H1 (cell line): ENCODE results near the gene ODAD3. TPM values are rescaled to one million over a fixed set of nuclear protein-coding genes. Genes with fewer than 3 reads are reported as not detected.
A peak's percentile ranks its signal among the peaks of the same experiment; 100 is the strongest.

Experiments used
- CTCF ChIA-PET: fragments of 300-600 bp; sonication (Branson Sonifier 250); formaldehyde crosslinking; loops from one replicate; lab custom pipeline; 2021; ENCODE audit not compliant: partially characterized antibody; lab: Charles Lee
- POLR2A ChIA-PET: fragments of 300-600 bp; sonication (Branson Sonifier 250); formaldehyde crosslinking; loops from one replicate; lab custom pipeline; 2021; ENCODE audit warnings: inconsistent platforms; ENCODE audit not compliant: partially characterized antibody; lab: Charles Lee
- DNase-seq, 2 experiments: peaks; one replicate each; pipeline versions ENCODE4 v3.0.0 to v3.0.0-alpha.2; 2010 to 2022; ENCODE audit warnings: low spot score in 2 of 2, low read depth in 1 of 2, mixed read lengths in 1 of 2
- FAIRE-seq: peaks from 2 replicates; lab custom pipeline; 2011; peaks lifted over from hg19 to GRCh38; lab: Jason Lieb, UNC
- H2AFZ ChIP-seq: 2 replicates; pipeline ENCODE4 v1.8.1; 2012; ENCODE audit warnings: low read length, inconsistent platforms
- H2AK5ac ChIP-seq: 2 replicates; pipeline ENCODE4 v1.6.1; 2013; ENCODE audit warnings: low read depth, low read length
- H2BK120ac ChIP-seq: replicated peaks from 2 replicates; pipeline ENCODE3; 2013; ENCODE audit warnings: low read depth, low read length, inconsistent platforms
- H2BK12ac ChIP-seq: 2 replicates; pipeline ENCODE4 v1.6.1; 2013; ENCODE audit warnings: low read depth, low read length
- H2BK15ac ChIP-seq: 2 replicates; pipeline ENCODE4 v1.6.1; 2013; ENCODE audit warnings: low read length
- H2BK20ac ChIP-seq: 2 replicates; pipeline ENCODE4 v1.6.1; 2013; ENCODE audit warnings: low read length
- H2BK5ac ChIP-seq: 2 replicates; pipeline ENCODE4 v1.6.1; 2013; ENCODE audit warnings: low read depth, low read length
- H3K14ac ChIP-seq: 2 replicates; pipeline ENCODE4 v1.6.1; 2013; ENCODE audit warnings: inconsistent platforms; ENCODE audit not compliant: insufficient read length
- H3K18ac ChIP-seq: 2 replicates; pipeline ENCODE4 v1.6.1; 2013; ENCODE audit warnings: low read length; ENCODE audit errors: extremely low read depth
- H3K23ac ChIP-seq: 2 replicates; pipeline ENCODE4 v1.6.1; 2013; ENCODE audit warnings: inconsistent platforms; ENCODE audit not compliant: insufficient read length
- H3K23me2 ChIP-seq: 2 replicates; pipeline ENCODE4 v1.6.1; 2013; ENCODE audit warnings: low read depth, low read length
- H3K27ac ChIP-seq: 2 replicates; pipeline ENCODE4 v1.6.1; 2011; ENCODE audit warnings: low read depth, low read length, inconsistent platforms
- H3K27me3 ChIP-seq, 4 experiments: replicated peaks in 1 of 4; 1 replicate in 1 of 4; 2 replicates in 3 of 4; pipeline versions ENCODE4 v1.6.1 to v1.8.1; 2011 to 2013; ENCODE audit warnings: low read length in 3 of 4, mild to moderate bottlenecking in 3 of 4, inconsistent platforms in 2 of 4, mixed read lengths in 2 of 4, moderate library complexity in 1 of 4; ENCODE audit not compliant: control insufficient read depth in 3 of 4, insufficient read depth in 3 of 4; ENCODE audit errors: extremely low read depth in 1 of 4
- H3K36me3 ChIP-seq, 4 experiments: 2 replicates each; pipeline versions ENCODE4 v1.6.1 to v1.8.1; 2011 to 2013; ENCODE audit warnings: mild to moderate bottlenecking in 4 of 4, low read length in 3 of 4, moderate library complexity in 2 of 4, control low read depth in 1 of 4, inconsistent platforms in 1 of 4; ENCODE audit not compliant: insufficient read depth in 4 of 4, control insufficient read depth in 2 of 4
- H3K4ac ChIP-seq: replicated peaks from 2 replicates; pipeline ENCODE3; 2013; ENCODE audit warnings: low read length, low read depth, mixed read lengths, inconsistent platforms; ENCODE audit not compliant: insufficient read length
- H3K4me1 ChIP-seq, 4 experiments: replicated peaks in 1 of 4; 1 replicate in 1 of 4; 2 replicates in 3 of 4; pipeline versions ENCODE4 v1.6.1 to v1.8.1; 2011 to 2013; ENCODE audit warnings: low read length in 3 of 4, inconsistent platforms in 2 of 4, mixed read lengths in 1 of 4; ENCODE audit not compliant: insufficient read depth in 4 of 4, control insufficient read depth in 3 of 4
- H3K4me2 ChIP-seq, 2 experiments: 2 replicates each; pipeline versions ENCODE4 v1.6.1 to v1.8.1; 2011 to 2013; ENCODE audit warnings: low read depth in 2 of 2, low read length in 2 of 2, control low read depth in 1 of 2, inconsistent platforms in 1 of 2, mild to moderate bottlenecking in 1 of 2; ENCODE audit not compliant: insufficient read depth in 1 of 2
- H3K4me3 ChIP-seq, 4 experiments: fragments of 200-600, 300-600 bp in 1 of 4; sonication (generic), shearing (Covaris generic), sonication (Bioruptor Twin) in 1 of 4; 2 replicates each; pipeline versions ENCODE4 v1.5.1 to v1.8.1; 2011 to 2016; ENCODE audit warnings: low read length in 4 of 4, low read depth in 3 of 4, control low read depth in 2 of 4, inconsistent platforms in 2 of 4, mild to moderate bottlenecking in 2 of 4, mixed read lengths in 1 of 4, moderate library complexity in 1 of 4; ENCODE audit not compliant: insufficient read depth in 2 of 4; ENCODE audit errors: extremely low read depth in 1 of 4
- H3K56ac ChIP-seq: replicated peaks from 2 replicates; pipeline ENCODE3; 2013; ENCODE audit warnings: low read depth, mild to moderate bottlenecking, mixed read lengths, low read length, inconsistent platforms; ENCODE audit not compliant: insufficient read length
- H3K79me1 ChIP-seq: 2 replicates; pipeline ENCODE4 v1.6.1; 2013; ENCODE audit warnings: low read depth, low read length, control low read depth
- H3K79me2 ChIP-seq, 2 experiments: 2 replicates each; pipeline versions ENCODE4 v1.6.1 to v1.8.1; 2012 to 2013; ENCODE audit warnings: low read length in 2 of 2, mild to moderate bottlenecking in 2 of 2, inconsistent platforms in 1 of 2; ENCODE audit not compliant: insufficient read depth in 2 of 2, control insufficient read depth in 1 of 2
- H3K9ac ChIP-seq, 4 experiments: replicated peaks in 1 of 4; 1 replicate in 1 of 4; 2 replicates in 3 of 4; pipeline versions ENCODE4 v1.6.1 to v1.8.1; 2011 to 2013; ENCODE audit warnings: low read depth in 3 of 4, low read length in 3 of 4, control low read depth in 2 of 4, mild to moderate bottlenecking in 2 of 4, moderate library complexity in 2 of 4, inconsistent platforms in 1 of 4; ENCODE audit errors: extremely low read depth in 1 of 4
- H3K9me3 ChIP-seq, 2 experiments: 2 replicates each; pipeline versions ENCODE4 v1.6.1 to v1.8.1; 2012 to 2013; ENCODE audit warnings: mild to moderate bottlenecking in 2 of 2, moderate library complexity in 2 of 2, control low read depth in 1 of 2, inconsistent platforms in 1 of 2, low read depth in 1 of 2, low read length in 1 of 2, mixed read lengths in 1 of 2; ENCODE audit not compliant: insufficient read depth in 2 of 2
- H4K20me1 ChIP-seq, 2 experiments: replicated peaks in 1 of 2; 2 replicates each; pipeline versions ENCODE3 to v1.8.1; 2011 to 2013; ENCODE audit warnings: inconsistent platforms in 2 of 2, low read length in 2 of 2, mild to moderate bottlenecking in 1 of 2; ENCODE audit not compliant: insufficient read depth in 2 of 2, control insufficient read depth in 1 of 2
- H4K5ac ChIP-seq: 2 replicates; pipeline ENCODE4 v1.6.1; 2013; ENCODE audit warnings: low read length, low read depth, mixed read lengths, inconsistent platforms; ENCODE audit not compliant: insufficient read length
- H4K8ac ChIP-seq: 2 replicates; pipeline ENCODE4 v1.8.0; 2013; ENCODE audit warnings: mild to moderate bottlenecking, moderate library complexity, low read length, inconsistent platforms; ENCODE audit not compliant: insufficient read depth; ENCODE audit errors: extremely low read depth
- H4K91ac ChIP-seq: replicated peaks from 2 replicates; pipeline ENCODE3; 2013; ENCODE audit warnings: low read length, mixed read lengths, inconsistent platforms; ENCODE audit not compliant: insufficient read length
- WGBS, 2 experiments: shearing (Covaris generic) in 1 of 2; methylation state at CpG; one replicate each; pipeline versions ENCODE4 v1.1.6 to v1.1.7; 2013 to 2015; ENCODE audit warnings: low lambda C conversion rate in 2 of 2, mixed read lengths in 2 of 2, inconsistent platforms in 1 of 2, low coverage in 1 of 2, missing lambda C conversion rate in 1 of 2; ENCODE audit not compliant: insufficient replicate concordance in 2 of 2, insufficient coverage in 1 of 2, insufficient read length in 1 of 2; ENCODE audit errors: extremely low coverage in 1 of 2, missing lambda C conversion rate in 1 of 2; 5-methylcytosine and 5-hydroxymethylcytosine counted together
- polyA plus RNA-seq, 7 experiments: library from polyadenylated mRNA; depleted of rRNA in 3 of 7; stranded (reverse) in 5 of 7; unstranded in 2 of 7; fragments of >200 nt in 5 of 7; fragments of 200-250 nt in 2 of 7; gene quantifications; 1 replicate in 5 of 7; 2 replicates in 1 of 7; 4 replicates in 1 of 7; pipeline versions ENCODE4 v1.2.1 to v1.2.3, GENCODE V29; 2011 to 2013; ENCODE audit warnings: missing spikeins in 2 of 7, mixed read lengths in 2 of 7
- total RNA-seq: library from RNA; stranded (reverse); fragmentation: NEBNext Ultra II Directional; extraction: Animal tissue kit (Norgen Biotek cat#: 25700); gene quantifications from 2 replicates; pipeline ENCODE4 v1.2.1, GENCODE V29; 2021

ODAD3 gene
- total and polyA plus RNA-seq, 2 of the 8 experiments (the other 6 are each of a cell fraction or from before 2014, with no cell fraction given): 2.1 to 2.2 TPM

DNA sequence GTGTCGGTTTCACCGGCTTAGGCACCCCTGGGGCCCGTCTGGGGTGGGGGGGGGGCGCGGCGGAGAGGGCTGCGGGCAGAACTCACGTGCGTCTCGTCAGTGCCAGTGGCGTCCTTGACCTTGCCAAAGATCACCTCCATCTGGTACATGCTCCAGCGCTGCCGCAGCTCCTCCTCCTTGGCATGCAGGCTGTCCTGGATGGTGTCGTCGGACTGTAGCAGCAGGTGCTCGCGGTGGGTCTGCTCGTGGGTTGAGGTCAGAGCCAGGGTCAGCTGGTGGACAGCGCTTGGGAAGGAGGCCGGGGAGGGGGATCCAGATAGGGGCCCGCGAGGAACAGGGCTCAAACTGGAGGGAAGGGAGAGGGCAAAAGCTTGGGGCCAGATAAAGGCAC is 11.1 kb downstream of the ODAD3 start:
- Histone ChIP-seq H3K56ac (no peak overlapping the region), H2BK20ac (no peak overlapping the region), H3K4me3 (no peak overlapping the region), H3K9me3 (no peaks in the 10 kb centered on the region), H2AFZ (no peak overlapping the region), H3K79me2 (no peaks in the 10 kb centered on the region), H3K18ac (no peak overlapping the region), H2BK5ac (no peak overlapping the region), H3K4me1 (peaks cover 0 to 13% (median 10%) of the 10 kb centered on the region in 4 experiments; a peak in 5 of 7 replicates), H3K9ac (no peak overlapping the region), H2BK12ac (peak overlapping the region; percentile 87; the same call in 1 of the 2 replicates), H4K20me1 (no peaks in the 10 kb centered on the region), H3K4ac (no peak overlapping the region), H4K5ac (no peak overlapping the region), H4K8ac (no peak overlapping the region), H3K27ac (no peak overlapping the region), H3K23me2 (peaks cover 23% of the 10 kb centered on the region), H3K14ac (no peak overlapping the region), H3K23ac (no peak overlapping the region), H3K36me3 (no peaks in the 10 kb centered on the region), H2AK5ac (no peak overlapping the region), H3K4me2 (peak overlapping the region in 1 of 2 experiments; percentile 90; a peak in 1 of 4 replicates), H2BK120ac (no peak overlapping the region), H3K27me3 (peaks cover 2 to 28% (median 21%) of the 10 kb centered on the region in 4 experiments), H4K91ac (no peak overlapping the region), H2BK15ac (peak overlapping the region; percentile 88; the same call in 1 of the 2 replicates), H3K79me1 (peaks cover 3% of the 10 kb centered on the region; the same call in 1 of the 2 replicates)
- DNase-seq (peak in 1 of 2 experiments; percentile 49), FAIRE-seq (no peak)
- 85% methylated on average over 14 of the region's 22 CpGs; no CpG with 5 or more reads in 1 of the 2 experiments for WGBS, 2 experiments
- ChIA-PET CTCF (interaction anchor here (0.6 to 13.7 kb wide), 6 partner anchors 11 to 130 kb away, joined by 3 to 197 read pairs (median 4); partner anchors contain the start of genes EPOR, ODAD3, PRKCSH and SWSAP1), POLR2A (interaction anchor here (0.6 to 4.9 kb wide), 9 partner anchors 13 to 174 kb away, joined by 3 to 29 read pairs (median 4); partner anchors contain the start of genes EPOR and SWSAP1)
